Measurements from ENCODE around the gene EMX2. TPM values are rescaled to one million over a fixed set of nuclear protein-coding genes. Genes with fewer than 3 reads are reported as not detected.

Gene EMX2
- total RNA-seq = 20.0 TPM

GRCh38 chr10:117542706-117543224 lies at the start of gene EMX2:
TSS of gene EMX2 (plus strand) at chr10:117542746. CDS start at chr10:117543268, 522 bp downstream.

Other genes starting within 250 kb of the EMX2 start
- gene PDZD8, start 167.3 kb upstream of the EMX2 start, total RNA-seq = 23.6 TPM